Purkinje cell (primary cell): ENCODE data around the gene SNX18. TPM values are rescaled to one million over a fixed set of nuclear protein-coding genes. Genes with fewer than 3 reads are reported as not detected.

Source experiments
- polyA plus RNA-seq: library from polyadenylated mRNA; unstranded; fragments of >200 nt; fragmentation: Nextera tagmentation; gene quantifications from 2 replicates; pipeline ENCODE4 v1.2.1, GENCODE V29; 2014

Gene SNX18
- polyA plus RNA-seq = 3.8 and 5.8 TPM in 2 replicates

GRCh38 chr5:54517512-54518145 is at the start of gene SNX18:
TSS of gene SNX18 (plus strand) at chr5:54517759. CDS start at chr5:54517953, 194 bp downstream.

Other genes with a start within 250 kb of the SNX18 start
- 5.1 and 18.5 TPM in 2 replicates for gene ARL15, start 207.2 kb upstream of the SNX18 start, polyA plus RNA-seq
- gene HSPB3, start 62.1 kb upstream of the SNX18 start, polyA plus RNA-seq = 2.3 and 9.2 TPM in 2 replicates